PFSK-1 (cell line): ENCODE data around the gene CCR7.

ENCODE experiments used
- FOXP2 ChIP-seq: optimal IDR thresholded peaks from 2 replicates; pipeline ENCODE3; 2011; ENCODE audit warnings: borderline replicate concordance, control low read depth, inconsistent platforms; ENCODE audit not compliant: insufficient read depth; ENCODE audit errors: extremely low read length, extremely low read depth
- POLR2AphosphoS5 ChIP-seq: IDR thresholded peaks from 2 replicates; pipeline ENCODE4 v1.6.1; 2012; ENCODE audit warnings: low read depth, mild to moderate bottlenecking, control low read depth, low read length, moderate library complexity
- SIN3A ChIP-seq: IDR thresholded peaks from 2 replicates; pipeline ENCODE4 v1.6.1; 2012; ENCODE audit warnings: mild to moderate bottlenecking, low read length, moderate library complexity, borderline replicate concordance; ENCODE audit not compliant: insufficient read depth
- TAF1 ChIP-seq: IDR thresholded peaks from 2 replicates; pipeline ENCODE4 v1.6.1; 2012; ENCODE audit warnings: low read length, control low read depth, borderline replicate concordance; ENCODE audit not compliant: insufficient read depth
- TF ChIP-seq, protein P1 (sequence below), 2 experiments: IDR thresholded peaks; 2 replicates each; pipeline versions ENCODE4 v1.6.1 to v1.8.0; 2011 to 2012; ENCODE audit warnings: low read depth in 2 of 2, low read length in 2 of 2, control low read depth in 1 of 2, inconsistent platforms in 1 of 2, mild to moderate bottlenecking in 1 of 2, moderate library complexity in 1 of 2; ENCODE audit not compliant: insufficient read depth in 1 of 2

DNA sequence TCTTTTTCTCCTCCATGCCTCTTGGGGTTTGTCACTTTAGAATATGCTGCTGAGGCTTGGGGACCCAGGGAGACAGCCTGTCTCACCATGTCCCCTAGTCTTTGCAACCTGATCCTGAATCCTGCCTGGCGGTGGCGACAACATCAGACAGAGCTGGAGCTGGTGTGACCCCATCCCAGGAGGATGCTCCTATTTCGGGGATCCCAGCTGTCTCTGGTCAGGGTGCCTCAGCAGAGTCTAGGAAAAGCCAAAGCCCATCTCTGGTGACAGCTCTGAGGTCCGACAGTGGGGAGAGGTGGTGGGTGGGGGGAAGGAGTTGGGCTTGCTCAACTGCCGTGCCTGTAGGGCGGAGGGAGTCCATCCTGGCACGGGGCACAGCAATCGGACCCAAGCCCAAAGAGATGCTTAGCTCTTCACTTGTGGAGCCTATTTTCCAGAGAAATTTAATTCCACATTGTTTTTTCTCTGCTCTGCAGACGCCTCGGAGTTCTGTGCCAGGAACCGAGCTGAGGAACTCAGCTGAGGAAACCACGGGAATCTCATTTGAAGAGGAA lies 53.5 kb downstream of the CCR7 start:
- TF ChIP-seq POLR2AphosphoS5 (no peak), TAF1 (no peak), SIN3A (no peak), FOXP2 (no peak)
- TF ChIP-seq, protein P1, sequence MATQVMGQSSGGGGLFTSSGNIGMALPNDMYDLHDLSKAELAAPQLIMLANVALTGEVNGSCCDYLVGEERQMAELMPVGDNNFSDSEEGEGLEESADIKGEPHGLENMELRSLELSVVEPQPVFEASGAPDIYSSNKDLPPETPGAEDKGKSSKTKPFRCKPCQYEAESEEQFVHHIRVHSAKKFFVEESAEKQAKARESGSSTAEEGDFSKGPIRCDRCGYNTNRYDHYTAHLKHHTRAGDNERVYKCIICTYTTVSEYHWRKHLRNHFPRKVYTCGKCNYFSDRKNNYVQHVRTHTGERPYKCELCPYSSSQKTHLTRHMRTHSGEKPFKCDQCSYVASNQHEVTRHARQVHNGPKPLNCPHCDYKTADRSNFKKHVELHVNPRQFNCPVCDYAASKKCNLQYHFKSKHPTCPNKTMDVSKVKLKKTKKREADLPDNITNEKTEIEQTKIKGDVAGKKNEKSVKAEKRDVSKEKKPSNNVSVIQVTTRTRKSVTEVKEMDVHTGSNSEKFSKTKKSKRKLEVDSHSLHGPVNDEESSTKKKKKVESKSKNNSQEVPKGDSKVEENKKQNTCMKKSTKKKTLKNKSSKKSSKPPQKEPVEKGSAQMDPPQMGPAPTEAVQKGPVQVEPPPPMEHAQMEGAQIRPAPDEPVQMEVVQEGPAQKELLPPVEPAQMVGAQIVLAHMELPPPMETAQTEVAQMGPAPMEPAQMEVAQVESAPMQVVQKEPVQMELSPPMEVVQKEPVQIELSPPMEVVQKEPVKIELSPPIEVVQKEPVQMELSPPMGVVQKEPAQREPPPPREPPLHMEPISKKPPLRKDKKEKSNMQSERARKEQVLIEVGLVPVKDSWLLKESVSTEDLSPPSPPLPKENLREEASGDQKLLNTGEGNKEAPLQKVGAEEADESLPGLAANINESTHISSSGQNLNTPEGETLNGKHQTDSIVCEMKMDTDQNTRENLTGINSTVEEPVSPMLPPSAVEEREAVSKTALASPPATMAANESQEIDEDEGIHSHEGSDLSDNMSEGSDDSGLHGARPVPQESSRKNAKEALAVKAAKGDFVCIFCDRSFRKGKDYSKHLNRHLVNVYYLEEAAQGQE (IDR thresholded peaks at IDR 0.05; ENCODE audit: insufficient read depth in 1 of 2, low read depth in 2 of 2, low read length in 2 of 2) = no peak
